OCI-LY3 (cell line): ENCODE measurements around the gene GOSR2.

ENCODE experiments used
- H2AFZ ChIP-seq: fragments of 200-600, 300-600 bp; shearing (Covaris generic); 2 replicates; pipeline ENCODE4 v1.6.0; 2014; ENCODE audit warnings: antibody characterized with exemption, low read depth, low read length
- H3K27ac ChIP-seq: fragments of 200-600, 300-600 bp; sonication (generic); 2 replicates; pipeline ENCODE4 v1.5.1; 2014; ENCODE audit warnings: mild to moderate bottlenecking, low read length, moderate library complexity, mixed read lengths
- H3K27me3 ChIP-seq: fragments of 200-600, 300-600 bp; sonication (generic); 2 replicates; pipeline ENCODE4 v1.6.1; 2014; ENCODE audit warnings: low read depth, low read length, mixed read lengths
- H3K36me3 ChIP-seq: fragments of 200-600, 300-600 bp; sonication (generic); replicated peaks from 2 replicates; pipeline ENCODE3; 2014; ENCODE audit warnings: low read depth, low read length, mixed read lengths
- H3K4me1 ChIP-seq: fragments of 300-600, 200-600 bp; sonication (generic); 2 replicates; pipeline ENCODE4 v1.6.1; 2014; ENCODE audit warnings: low read length, mixed read lengths
- H3K4me2 ChIP-seq: fragments of 200-600, 300-600 bp; sonication (generic); 2 replicates; pipeline ENCODE4 v1.6.1; 2014; ENCODE audit warnings: low read length, mixed read lengths
- H3K4me3 ChIP-seq: fragments of 300-600, 200-600 bp; sonication (generic); 2 replicates; pipeline ENCODE4 v1.5.1; 2014; ENCODE audit warnings: antibody characterized with exemption, mild to moderate bottlenecking, low read length, moderate library complexity
- H3K79me2 ChIP-seq: fragments of 300-600, 200-600 bp; shearing (Covaris generic); 2 replicates; pipeline ENCODE4 v1.6.1; 2014; ENCODE audit warnings: mild to moderate bottlenecking, low read length, mixed read lengths
- H3K9ac ChIP-seq: fragments of 300-600, 200-600 bp; shearing (Covaris generic); 2 replicates; pipeline ENCODE4 v1.6.0; 2014; ENCODE audit warnings: mild to moderate bottlenecking, low read length, moderate library complexity
- H3K9me3 ChIP-seq: fragments of 200-600, 300-600 bp; shearing (Covaris generic); 2 replicates; pipeline ENCODE4 v1.6.1; 2014; ENCODE audit warnings: low read length, mixed read lengths; ENCODE audit not compliant: insufficient read depth
- H4K20me1 ChIP-seq: fragments of 200-600, 300-600 bp; sonication (generic); 2 replicates; pipeline ENCODE4 v1.6.1; 2016; ENCODE audit warnings: low read length, mixed read lengths; ENCODE audit not compliant: insufficient read depth
- EZH2phosphoT487 ChIP-seq: fragments of 200-600 bp; shearing (Covaris generic); IDR thresholded peaks from 2 replicates; pipeline ENCODE4 v1.6.1; 2018; ENCODE audit warnings: antibody characterized with exemption, mixed run types, low read depth
- TF ChIP-seq, protein P1 (sequence below): fragments of 200-600, 300-600 bp; sonication (generic); IDR thresholded peaks from 2 replicates; pipeline ENCODE4 v1.5.1; 2014; ENCODE audit warnings: antibody characterized with exemption, low read length, low read depth

GOSR2 gene

DNA sequence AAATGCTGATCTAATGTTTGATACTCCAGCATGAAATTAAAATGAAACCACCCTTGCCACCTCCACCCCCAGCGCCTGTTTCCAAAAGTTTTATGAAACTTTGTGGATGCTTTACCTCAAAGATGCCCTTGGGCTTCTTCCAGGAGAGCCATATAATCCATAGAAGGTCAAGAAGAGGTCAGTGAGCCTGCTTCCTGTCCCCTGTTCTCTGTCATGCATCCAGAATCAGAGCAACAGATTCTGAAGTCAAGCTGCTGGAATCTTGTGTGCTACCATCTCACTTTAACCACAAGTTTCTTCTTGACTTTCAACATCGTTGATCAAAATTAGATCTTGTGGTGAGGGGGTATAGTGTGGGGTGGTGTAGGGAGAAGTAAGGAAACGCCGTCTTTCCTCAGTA is 8.6 kb downstream of the GOSR2 start:
- Histone ChIP-seq H2AFZ (no peak overlapping the region), H3K79me2 (peaks cover 29% of the 10 kb centered on the region), H3K4me3 (no peak overlapping the region), H3K9ac (no peak overlapping the region), H3K4me2 (no peak overlapping the region), H4K20me1 (peaks cover 23% of the 10 kb centered on the region), H3K4me1 (no peaks in the 10 kb centered on the region), H3K36me3 (peaks cover 61% of the 10 kb centered on the region), H3K27ac (no peak overlapping the region), H3K27me3 (no peaks in the 10 kb centered on the region), H3K9me3 (no peaks in the 10 kb centered on the region)
- TF ChIP-seq EZH2phosphoT487 = no peak
- TF ChIP-seq, protein P1, sequence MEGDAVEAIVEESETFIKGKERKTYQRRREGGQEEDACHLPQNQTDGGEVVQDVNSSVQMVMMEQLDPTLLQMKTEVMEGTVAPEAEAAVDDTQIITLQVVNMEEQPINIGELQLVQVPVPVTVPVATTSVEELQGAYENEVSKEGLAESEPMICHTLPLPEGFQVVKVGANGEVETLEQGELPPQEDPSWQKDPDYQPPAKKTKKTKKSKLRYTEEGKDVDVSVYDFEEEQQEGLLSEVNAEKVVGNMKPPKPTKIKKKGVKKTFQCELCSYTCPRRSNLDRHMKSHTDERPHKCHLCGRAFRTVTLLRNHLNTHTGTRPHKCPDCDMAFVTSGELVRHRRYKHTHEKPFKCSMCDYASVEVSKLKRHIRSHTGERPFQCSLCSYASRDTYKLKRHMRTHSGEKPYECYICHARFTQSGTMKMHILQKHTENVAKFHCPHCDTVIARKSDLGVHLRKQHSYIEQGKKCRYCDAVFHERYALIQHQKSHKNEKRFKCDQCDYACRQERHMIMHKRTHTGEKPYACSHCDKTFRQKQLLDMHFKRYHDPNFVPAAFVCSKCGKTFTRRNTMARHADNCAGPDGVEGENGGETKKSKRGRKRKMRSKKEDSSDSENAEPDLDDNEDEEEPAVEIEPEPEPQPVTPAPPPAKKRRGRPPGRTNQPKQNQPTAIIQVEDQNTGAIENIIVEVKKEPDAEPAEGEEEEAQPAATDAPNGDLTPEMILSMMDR = no peak

DNA sequence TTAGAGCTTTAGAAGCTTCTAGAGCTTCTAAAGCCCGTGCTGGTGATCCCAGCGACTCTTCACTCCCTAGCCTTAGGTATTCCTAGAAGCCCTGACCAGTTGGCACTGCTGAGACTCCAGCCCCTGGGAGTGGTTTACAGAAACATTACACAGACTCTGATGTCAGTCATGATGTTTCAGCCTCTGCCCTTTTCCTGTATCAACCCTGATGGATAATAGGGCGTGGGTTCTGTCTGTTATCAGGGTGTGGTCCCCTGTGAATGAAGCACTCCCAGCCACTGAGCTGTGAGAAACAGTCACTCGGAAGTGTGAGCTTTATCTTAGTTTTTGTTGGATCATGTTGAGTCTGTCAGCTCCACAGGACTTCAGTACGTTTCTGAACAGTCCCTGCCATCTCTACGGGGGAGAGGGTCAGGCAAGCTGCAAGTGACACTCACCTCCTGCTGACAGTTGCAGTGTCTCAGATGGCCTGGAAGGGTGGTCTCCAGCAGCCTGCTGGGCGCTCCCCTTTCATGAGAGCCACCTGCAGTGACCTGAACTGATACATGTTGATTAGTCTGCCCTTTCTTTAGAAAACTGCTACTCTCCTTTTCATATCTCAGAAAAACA is 12.8 kb downstream of the GOSR2 start:
- H3K79me2 ChIP-seq = no peaks in the 10 kb centered on the region
- TF ChIP-seq EZH2phosphoT487 = no peak
- TF ChIP-seq, protein P1 = no peak
- no peaks in the 10 kb centered on the region for H4K20me1 ChIP-seq
- no peak overlapping the region for H3K9ac ChIP-seq
- H3K4me1 ChIP-seq = no peaks in the 10 kb centered on the region
- no peaks in the 10 kb centered on the region for H3K27me3 ChIP-seq
- H3K36me3 ChIP-seq = peaks cover 85% of the 10 kb centered on the region
- no peaks in the 10 kb centered on the region for H3K9me3 ChIP-seq
- no peak overlapping the region for H2AFZ ChIP-seq
- no peak overlapping the region for H3K27ac ChIP-seq
- H3K4me2 ChIP-seq = no peak overlapping the region
- no peak overlapping the region for H3K4me3 ChIP-seq

DNA sequence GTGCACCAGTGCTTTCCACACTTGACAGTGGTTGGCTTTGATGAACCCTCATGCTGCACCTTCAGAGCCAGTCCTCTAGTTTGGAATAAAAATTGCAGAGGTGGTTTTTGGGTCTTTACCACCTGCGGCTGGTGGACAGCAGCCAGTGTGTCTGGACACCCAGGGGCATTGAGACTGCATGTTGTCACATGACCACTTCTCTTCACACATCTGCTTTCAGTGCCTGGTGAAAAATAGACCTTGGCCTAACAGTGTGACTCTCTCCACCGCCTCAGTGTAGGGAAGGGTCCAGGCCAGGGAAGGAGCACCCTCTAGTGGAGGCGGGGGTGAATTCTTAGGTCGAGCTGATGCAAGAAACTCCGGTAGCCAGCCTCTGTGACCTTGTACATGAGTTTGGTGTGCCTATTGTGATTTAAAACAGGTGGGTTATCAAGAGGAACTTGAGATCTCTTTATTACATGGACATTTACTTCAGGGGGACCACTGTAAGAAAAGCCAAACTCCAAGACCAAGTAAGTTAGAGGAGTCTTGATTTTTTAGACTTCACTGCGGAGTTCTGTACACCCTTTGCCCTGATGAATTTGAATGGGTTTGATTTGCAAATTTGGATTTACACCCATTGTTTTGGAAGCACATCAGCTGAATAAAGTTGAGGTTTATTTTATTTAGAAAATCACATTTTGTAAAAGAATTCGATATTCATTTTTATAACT is 17.9 kb downstream of the GOSR2 start:
- Histone ChIP-seq H3K4me2 (no peak overlapping the region), H3K9ac (no peak overlapping the region), H2AFZ (no peak overlapping the region), H3K4me3 (no peak overlapping the region), H4K20me1 (no peaks in the 10 kb centered on the region), H3K27me3 (no peaks in the 10 kb centered on the region), H3K9me3 (no peaks in the 10 kb centered on the region), H3K36me3 (peaks cover 49% of the 10 kb centered on the region), H3K79me2 (no peaks in the 10 kb centered on the region), H3K27ac (no peak overlapping the region), H3K4me1 (no peaks in the 10 kb centered on the region)
- no peak for TF ChIP-seq EZH2phosphoT487
- TF ChIP-seq, protein P1 = peak; percentile 72

DNA sequence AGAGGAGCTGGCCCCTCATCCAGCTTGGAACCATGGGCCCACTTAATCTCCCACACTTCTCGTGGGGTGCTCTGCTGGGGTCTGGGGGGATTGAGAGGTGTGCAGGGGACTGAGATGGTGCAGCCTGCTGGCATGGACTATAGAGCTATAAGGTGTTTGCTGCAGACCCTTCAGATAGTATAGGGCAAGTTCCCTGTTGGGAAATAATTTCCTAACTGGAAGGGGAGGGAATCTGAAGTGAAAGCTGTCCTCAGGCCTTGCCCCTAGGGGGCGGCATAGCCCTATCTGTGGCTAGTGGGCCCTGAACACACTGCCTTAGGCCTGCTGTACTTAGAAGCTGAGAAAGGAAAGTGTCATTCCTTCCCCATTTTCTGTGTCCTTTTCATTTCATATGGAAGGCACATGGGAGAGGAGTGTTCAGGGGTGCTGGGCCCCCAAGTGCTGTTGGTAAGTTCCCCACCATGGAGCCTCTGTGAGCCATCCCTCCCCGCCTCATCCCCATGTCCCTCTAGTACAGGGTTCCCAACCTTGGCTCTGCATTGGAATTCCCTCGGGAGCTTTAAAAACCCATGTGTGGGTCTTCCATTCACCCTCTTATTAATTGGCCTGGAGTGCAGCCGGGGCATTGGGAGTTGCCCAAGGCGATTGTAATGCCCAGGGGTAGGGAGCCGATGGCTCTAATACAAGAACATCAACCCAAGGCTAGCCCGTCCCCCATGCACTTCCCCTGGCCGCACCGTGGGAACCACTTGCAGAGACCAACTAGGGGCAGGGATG is 19.7 kb downstream of the GOSR2 start:
- Histone ChIP-seq H3K4me3 (no peak overlapping the region), H3K4me2 (no peak overlapping the region), H3K36me3 (peaks cover 37% of the 10 kb centered on the region), H3K27ac (no peak overlapping the region), H3K9ac (no peak overlapping the region), H4K20me1 (no peaks in the 10 kb centered on the region), H3K27me3 (peaks cover 3% of the 10 kb centered on the region; the same call in 1 of the 2 replicates), H3K4me1 (no peaks in the 10 kb centered on the region), H3K9me3 (no peaks in the 10 kb centered on the region), H2AFZ (no peak overlapping the region), H3K79me2 (no peaks in the 10 kb centered on the region)
- TF ChIP-seq EZH2phosphoT487 = no peak
- TF ChIP-seq, protein P1 = peak; percentile 75
